VCaP (cell line): ENCODE measurements around the gene MAEL.

Source experiments
- H3K27ac ChIP-seq: fragments of 450-650 bp; 2 replicates; pipeline ENCODE4 v1.5.1; 2017
- TF ChIP-seq, protein P1 (sequence below): fragments of 450-650 bp; conservative IDR thresholded peaks from 2 replicates; pipeline ENCODE4 v1.5.1; 2017; ENCODE audit warnings: mild to moderate bottlenecking, moderate library complexity

Gene MAEL

DNA sequence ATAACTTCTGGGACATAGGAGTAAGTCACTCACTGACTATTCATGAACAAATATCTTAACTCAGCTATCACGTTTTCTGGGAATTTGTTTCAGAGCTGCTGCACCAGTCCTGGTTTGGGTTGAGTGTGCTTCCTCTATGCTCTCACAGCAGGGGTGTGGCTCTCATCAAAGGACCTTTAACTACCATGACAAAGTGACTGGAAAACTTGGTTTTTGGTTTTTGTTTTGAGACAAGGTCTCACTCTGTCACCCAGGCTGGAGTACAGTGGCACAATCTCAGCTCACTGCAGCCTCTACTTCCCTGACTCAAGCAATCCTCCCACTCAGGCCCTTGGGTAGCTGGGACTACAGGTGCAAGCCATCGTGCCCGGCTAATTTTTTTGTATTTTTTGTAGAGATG is 17.8 kb upstream of the MAEL start:
- H3K27ac ChIP-seq, result no peak overlapping the region

DNA sequence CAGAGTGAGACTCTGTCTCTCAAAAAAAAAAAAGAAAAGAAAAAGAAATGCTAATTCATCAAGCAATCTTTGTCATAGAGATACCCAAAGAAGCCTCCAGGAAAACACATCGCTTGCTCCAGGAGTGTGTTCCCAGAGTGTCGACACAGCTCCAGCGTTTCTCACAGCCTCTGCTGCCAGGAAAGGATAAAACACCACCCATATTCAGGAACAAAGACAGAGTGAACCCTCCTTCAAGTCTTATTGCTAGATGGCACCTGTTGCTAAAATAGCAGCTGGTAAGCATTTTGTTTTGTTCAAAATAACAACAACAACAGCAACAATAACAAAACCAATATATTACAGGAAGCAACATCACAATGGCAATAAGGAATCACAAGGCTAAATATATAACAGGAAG is 16.9 kb upstream of the MAEL start:
- no peak overlapping the region for H3K27ac ChIP-seq
- TF ChIP-seq, protein P1, sequence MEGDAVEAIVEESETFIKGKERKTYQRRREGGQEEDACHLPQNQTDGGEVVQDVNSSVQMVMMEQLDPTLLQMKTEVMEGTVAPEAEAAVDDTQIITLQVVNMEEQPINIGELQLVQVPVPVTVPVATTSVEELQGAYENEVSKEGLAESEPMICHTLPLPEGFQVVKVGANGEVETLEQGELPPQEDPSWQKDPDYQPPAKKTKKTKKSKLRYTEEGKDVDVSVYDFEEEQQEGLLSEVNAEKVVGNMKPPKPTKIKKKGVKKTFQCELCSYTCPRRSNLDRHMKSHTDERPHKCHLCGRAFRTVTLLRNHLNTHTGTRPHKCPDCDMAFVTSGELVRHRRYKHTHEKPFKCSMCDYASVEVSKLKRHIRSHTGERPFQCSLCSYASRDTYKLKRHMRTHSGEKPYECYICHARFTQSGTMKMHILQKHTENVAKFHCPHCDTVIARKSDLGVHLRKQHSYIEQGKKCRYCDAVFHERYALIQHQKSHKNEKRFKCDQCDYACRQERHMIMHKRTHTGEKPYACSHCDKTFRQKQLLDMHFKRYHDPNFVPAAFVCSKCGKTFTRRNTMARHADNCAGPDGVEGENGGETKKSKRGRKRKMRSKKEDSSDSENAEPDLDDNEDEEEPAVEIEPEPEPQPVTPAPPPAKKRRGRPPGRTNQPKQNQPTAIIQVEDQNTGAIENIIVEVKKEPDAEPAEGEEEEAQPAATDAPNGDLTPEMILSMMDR, result no peak

More for the DNA sequence above, 17.8 kb upstream of the MAEL start:
- TF ChIP-seq, protein P1, result no peak

DNA sequence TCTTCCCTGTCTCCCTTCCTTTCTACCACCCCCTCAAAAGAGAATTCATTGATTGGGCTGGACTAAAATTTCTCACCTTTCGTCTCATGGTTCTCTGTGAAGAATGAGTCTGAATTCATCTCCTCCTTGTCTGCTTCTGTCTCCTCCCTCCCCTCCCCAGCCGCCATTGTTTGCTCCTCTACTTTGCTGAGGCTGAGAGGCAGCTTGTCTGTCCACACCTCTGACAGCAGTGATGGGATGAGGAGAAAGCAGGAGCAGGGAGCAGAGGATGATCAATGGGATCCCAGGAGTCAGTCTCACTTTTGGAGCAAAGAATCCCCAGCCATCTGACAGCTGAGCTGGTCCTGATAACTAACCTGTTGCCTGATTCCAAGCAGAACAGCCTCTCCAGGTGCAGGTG is 16.3 kb upstream of the MAEL start:
- H3K27ac ChIP-seq, result no peak overlapping the region
- TF ChIP-seq, protein P1, result no peak

DNA sequence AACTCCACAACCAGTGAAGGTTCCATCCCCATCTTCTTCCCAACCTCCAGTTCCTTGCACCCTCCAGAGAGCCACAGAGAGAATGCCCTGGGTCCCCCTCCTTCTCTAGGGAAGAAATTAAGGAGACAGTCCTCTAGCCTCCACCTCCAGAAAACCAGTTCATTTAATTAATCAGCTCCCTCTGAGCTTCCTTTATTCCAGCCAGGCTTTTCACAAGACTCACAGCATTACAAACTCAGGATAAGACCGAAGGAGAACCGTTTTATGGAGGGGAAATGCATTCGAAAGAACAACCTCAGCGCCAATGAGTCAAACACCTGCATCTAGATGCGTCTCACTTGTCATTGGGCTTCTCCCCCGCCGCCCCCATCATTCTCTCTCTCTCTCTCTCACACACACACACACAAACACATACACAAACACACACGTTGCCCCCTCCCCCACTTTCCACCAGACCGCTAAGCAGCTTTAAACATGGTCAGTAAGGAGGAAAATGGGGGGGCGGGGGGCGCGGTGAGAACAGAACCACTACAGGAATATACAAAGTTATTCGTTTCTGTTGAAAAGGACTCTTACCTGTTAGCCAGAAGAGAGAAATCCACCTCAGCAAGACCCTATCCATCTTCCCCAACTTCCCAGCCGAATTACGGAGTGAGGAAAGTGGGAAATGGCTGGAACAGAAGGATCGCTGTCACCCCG is 14.3 kb upstream of the MAEL start:
- peak overlapping the region; percentile 24; the same call in 1 of the 2 replicates for H3K27ac ChIP-seq
- TF ChIP-seq, protein P1, result no peak

DNA sequence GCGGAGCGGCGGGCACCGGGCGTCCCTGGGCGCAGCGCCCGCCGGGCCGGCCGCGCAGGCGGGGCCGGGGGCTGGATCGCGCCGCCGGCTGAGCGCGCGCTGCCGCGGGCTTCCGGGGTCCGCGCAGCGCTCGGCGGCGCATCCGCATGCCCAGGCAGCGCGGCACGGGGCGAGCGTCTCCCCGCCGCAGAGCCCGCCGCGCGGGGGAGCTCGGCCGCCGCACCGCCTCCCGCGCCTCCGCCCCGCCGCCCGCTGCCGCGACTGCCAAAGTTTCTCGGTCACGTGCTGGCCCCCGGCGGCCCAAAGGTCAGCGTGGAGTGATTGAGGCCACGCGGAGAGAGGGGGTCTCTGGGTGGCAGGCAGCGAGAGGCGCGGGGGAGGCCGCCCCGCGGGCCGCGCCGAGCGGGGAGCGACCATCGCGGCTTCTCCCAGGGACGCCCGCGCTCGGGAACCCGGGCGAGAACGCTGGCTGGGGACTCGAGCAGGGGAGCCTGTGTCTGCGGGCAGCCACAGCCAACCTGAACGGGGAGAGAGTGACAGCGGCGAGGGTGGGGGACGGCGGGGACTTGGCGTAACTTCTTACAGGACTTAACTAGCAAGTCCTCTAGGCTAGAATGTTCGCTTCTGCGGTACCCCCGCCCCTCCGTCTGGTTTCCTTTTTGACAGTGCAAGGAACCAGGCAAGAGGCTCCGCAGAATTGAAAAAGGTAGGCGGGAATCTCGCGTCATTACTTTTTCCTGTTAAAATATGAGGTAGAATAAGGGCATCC is 13.5 kb upstream of the MAEL start, which contains the start of gene ILDR2:
ILDR2 (minus strand) TSS at position 180 of the 769 bp plus-strand sequence. CDS start 272 bp downstream, outside the sequence.
- peak within 1 kb of the TSS; percentile 24; the same call in 1 of the 2 replicates for H3K27ac ChIP-seq
- TF ChIP-seq, protein P1, result peak; percentile 46

DNA sequence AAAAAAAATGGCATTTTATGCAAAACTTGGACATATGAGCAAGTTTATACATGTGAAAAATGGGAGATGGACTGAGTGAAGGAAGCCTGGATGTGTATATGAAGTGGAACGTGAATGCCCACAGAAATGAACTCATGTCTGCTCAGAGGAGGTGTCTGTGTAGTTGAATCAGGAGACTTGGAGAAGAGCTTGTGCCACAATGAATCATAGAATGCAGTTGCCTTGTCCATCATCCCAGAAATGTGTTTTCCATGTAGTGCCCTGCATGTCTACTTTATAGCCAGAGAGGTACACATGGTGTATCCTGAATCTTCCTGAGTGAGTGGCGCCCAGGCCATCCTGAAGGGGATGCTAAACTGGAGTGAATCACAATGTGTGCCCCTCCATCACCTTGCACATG is 11.1 kb upstream of the MAEL start:
- H3K27ac ChIP-seq, result no peak overlapping the region
- TF ChIP-seq, protein P1, result no peak

DNA sequence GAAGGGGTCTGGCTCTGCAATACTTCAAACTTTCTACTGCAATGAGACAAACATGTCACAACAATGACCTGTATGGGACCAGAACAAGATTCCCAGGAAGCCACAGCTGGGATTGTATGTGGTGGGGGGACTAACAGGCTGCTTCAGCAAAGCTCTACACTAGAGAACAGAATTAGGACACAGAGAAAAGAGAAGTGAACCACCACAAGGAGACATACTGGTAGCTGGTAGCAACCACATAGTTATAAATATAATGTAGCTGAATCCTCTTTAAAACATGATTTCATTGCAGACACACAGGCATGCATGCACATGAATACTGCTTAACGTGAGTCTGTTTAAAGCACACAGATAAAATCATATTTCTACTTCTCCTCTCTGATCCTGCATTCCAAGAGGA is 10.3 kb upstream of the MAEL start:
- no peak overlapping the region for H3K27ac ChIP-seq
- TF ChIP-seq, protein P1, result no peak
